ENCODE measurements around the gene USP21. TPM values are rescaled to one million over a fixed set of nuclear protein-coding genes. Genes with fewer than 3 reads are reported as not detected.

USP21 gene
- total RNA-seq, 4 donors from 2014 or later, result 11.6 to 52.8 (median 39.0) TPM

- Histone ChIP-seq H3K9me3 (no peaks in the 10 kb centered on the region), H3K4me1 (no peaks in the 10 kb centered on the region), H3K27ac (no peak overlapping the region), H3K27me3 (no peaks in the 10 kb centered on the region), H3K4me3 (no peak overlapping the region), H3K36me3 (no peaks in the 10 kb centered on the region)
- DNase-seq, result peak in 2 of 3 donors; percentile 44 to 68
- no peak for TF ChIP-seq POLR2A (IDR thresholded peaks at IDR 0.05)
- peak in 4 of 6 experiments; percentile 45 to 60 (median 55) for TF ChIP-seq CTCF (IDR thresholded peaks at IDR 0.05)
Observed at GRCh38 chr1:161139766-161140165, 19.5 kb upstream of the USP21 start.

- H3K36me3 ChIP-seq, result no peaks in the 10 kb centered on the region
- TF ChIP-seq POLR2A (IDR thresholded peaks at IDR 0.05) (no peak), CTCF (IDR thresholded peaks at IDR 0.05) (no peak)
- H3K4me3 ChIP-seq, result no peak overlapping the region
- no peaks in the 10 kb centered on the region for H3K4me1 ChIP-seq
- H3K27ac ChIP-seq, result no peak overlapping the region
- no peak for DNase-seq
- no peaks in the 10 kb centered on the region for H3K9me3 ChIP-seq
- no peaks in the 10 kb centered on the region for H3K27me3 ChIP-seq
Observed at GRCh38 chr1:161140755-161141400, 18.4 kb upstream of the USP21 start.

- no peak for DNase-seq
- Histone ChIP-seq H3K27ac (no peak overlapping the region), H3K36me3 (no peaks in the 10 kb centered on the region), H3K4me1 (no peaks in the 10 kb centered on the region), H3K9me3 (no peaks in the 10 kb centered on the region), H3K27me3 (no peaks in the 10 kb centered on the region), H3K4me3 (no peak overlapping the region)
- TF ChIP-seq CTCF (IDR thresholded peaks at IDR 0.05) (no peak), POLR2A (IDR thresholded peaks at IDR 0.05) (no peak)
Observed at GRCh38 chr1:161145832-161146231, 13.5 kb upstream of the USP21 start.

- Histone ChIP-seq H3K27ac (peak overlapping the region; percentile 81 to 95 (median 88)), H3K36me3 (peaks cover 0 to 6% (median 0%) of the 10 kb centered on the region in 3 donors), H3K27me3 (no peaks in the 10 kb centered on the region), H3K9me3 (no peaks in the 10 kb centered on the region), H3K4me1 (peaks cover 0 to 11% (median 5%) of the 10 kb centered on the region in 4 donors), H3K4me3 (peak overlapping the region; percentile 43 to 84 (median 60))
- no peak for DNase-seq
- no peak for TF ChIP-seq CTCF (IDR thresholded peaks at IDR 0.05)
- no peak for TF ChIP-seq POLR2A (IDR thresholded peaks at IDR 0.05)
Observed at GRCh38 chr1:161153176-161153575, 6.1 kb upstream of the USP21 start.

GRCh38 chr1:161153682-161154337, 5.5 kb upstream of the USP21 start, which contains the start of gene UFC1:
UFC1 (plus strand) TSS chr1:161153978; CDS start chr1:161153998, 20 bp downstream.
- TF ChIP-seq CTCF (IDR thresholded peaks at IDR 0.05), result no peak
- peak in 1 of 2 donors; percentile 38 for TF ChIP-seq POLR2A (IDR thresholded peaks at IDR 0.05)
- H3K36me3 ChIP-seq, result peaks cover 0 to 6% (median 0%) of the 10 kb centered on the region in 3 donors
- H3K4me1 ChIP-seq, result peaks cover 0 to 17% (median 5%) of the 10 kb centered on the region in 4 donors
- no peaks in the 10 kb centered on the region for H3K9me3 ChIP-seq
- no peaks in the 10 kb centered on the region for H3K27me3 ChIP-seq
- H3K27ac ChIP-seq, result peak within 1 kb of the TSS; percentile 81 to 95 (median 88)
- peak; percentile 79 to 89 (median 80) for DNase-seq
- H3K4me3 ChIP-seq, result peak within 1 kb of the TSS; percentile 43 to 84 (median 60)

All from Peyer's patch (tissue), 4 donors.